ENCODE results near the gene BPIFA2.

Gene BPIFA2

GRCh38 chr20:33203444-33203843, 35.5 kb downstream of the BPIFA2 start:
- DNase-seq: no peak

GRCh38 chr20:33209789-33210188, 41.8 kb downstream of the BPIFA2 start:
- peak in 1 of 2 experiments; percentile 45 for DNase-seq

GRCh38 chr20:33210371-33210770, 42.4 kb downstream of the BPIFA2 start:
- DNase-seq: no peak

GRCh38 chr20:33211817-33212424, 44.0 kb downstream of the BPIFA2 start:
- peak; percentile 79 to 87 for DNase-seq

- DNase-seq: no peak
Measured at GRCh38 chr20:33217052-33217451, 49.1 kb downstream of the BPIFA2 start, which contains the start of gene BPIFA3. Gene BPIFA3, plus strand, starts transcription at chr20:33217352. Its CDS starts 185 bp downstream, at chr20:33217537.

- no peak for DNase-seq
Measured at GRCh38 chr20:33224399-33224798, 56.4 kb downstream of the BPIFA2 start.

- DNase-seq: no peak
Measured at GRCh38 chr20:33229843-33230242, 61.9 kb downstream of the BPIFA2 start.
